Measurements from ENCODE around the gene STK33.

STK33 gene

DNA sequence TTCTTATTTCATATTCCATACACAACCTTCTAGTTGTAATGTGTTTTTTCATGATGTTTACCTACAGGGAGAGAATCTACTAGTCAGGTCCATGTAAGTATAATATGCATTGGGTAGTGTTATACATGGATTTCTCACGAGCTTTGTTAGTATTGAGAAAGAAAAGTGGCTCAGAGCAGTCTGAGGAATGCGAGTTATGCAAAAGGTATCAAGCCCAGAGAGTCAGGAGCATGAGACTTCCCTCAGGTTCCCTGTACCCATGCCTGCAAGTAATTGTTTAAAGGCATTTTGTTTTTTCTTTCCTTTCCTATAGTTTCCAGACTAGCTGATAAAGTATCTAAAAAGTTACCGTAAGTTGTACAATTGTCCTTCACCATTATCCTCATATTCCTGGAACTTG, 66.1 kb downstream of the STK33 start:
- TF ChIP-seq EZH2 (optimal IDR thresholded peaks at IDR 0.05; ENCODE audit: low read depth, low read length) (no peak), EZH2phosphoT487 (IDR thresholded peaks at IDR 0.05; ENCODE audit: low read length) (no peak)
- TF ChIP-seq, protein P1, sequence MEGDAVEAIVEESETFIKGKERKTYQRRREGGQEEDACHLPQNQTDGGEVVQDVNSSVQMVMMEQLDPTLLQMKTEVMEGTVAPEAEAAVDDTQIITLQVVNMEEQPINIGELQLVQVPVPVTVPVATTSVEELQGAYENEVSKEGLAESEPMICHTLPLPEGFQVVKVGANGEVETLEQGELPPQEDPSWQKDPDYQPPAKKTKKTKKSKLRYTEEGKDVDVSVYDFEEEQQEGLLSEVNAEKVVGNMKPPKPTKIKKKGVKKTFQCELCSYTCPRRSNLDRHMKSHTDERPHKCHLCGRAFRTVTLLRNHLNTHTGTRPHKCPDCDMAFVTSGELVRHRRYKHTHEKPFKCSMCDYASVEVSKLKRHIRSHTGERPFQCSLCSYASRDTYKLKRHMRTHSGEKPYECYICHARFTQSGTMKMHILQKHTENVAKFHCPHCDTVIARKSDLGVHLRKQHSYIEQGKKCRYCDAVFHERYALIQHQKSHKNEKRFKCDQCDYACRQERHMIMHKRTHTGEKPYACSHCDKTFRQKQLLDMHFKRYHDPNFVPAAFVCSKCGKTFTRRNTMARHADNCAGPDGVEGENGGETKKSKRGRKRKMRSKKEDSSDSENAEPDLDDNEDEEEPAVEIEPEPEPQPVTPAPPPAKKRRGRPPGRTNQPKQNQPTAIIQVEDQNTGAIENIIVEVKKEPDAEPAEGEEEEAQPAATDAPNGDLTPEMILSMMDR (IDR thresholded peaks at IDR 0.05; ENCODE audit: low read length) = no peak
- Histone ChIP-seq H3K4me3 (ENCODE audit: low read length) (no peak overlapping the region), H3K27ac (ENCODE audit: low read length) (no peak overlapping the region), H3K4me1 (ENCODE audit: low read length) (peaks cover 15% of the 10 kb centered on the region), H3K36me3 (replicated peaks; ENCODE audit: insufficient read depth, low read length) (no peaks in the 10 kb centered on the region), H2AFZ (ENCODE audit: low read length) (no peak overlapping the region), H3K79me2 (ENCODE audit: low read length) (no peaks in the 10 kb centered on the region), H3K9me2 (replicated peaks; ENCODE audit: insufficient read depth, low read length) (no peaks in the 10 kb centered on the region), H4K20me1 (ENCODE audit: insufficient read depth, low read length) (no peaks in the 10 kb centered on the region), H3K4me2 (ENCODE audit: low read depth, low read length) (no peak overlapping the region), H3K9me3 (replicated peaks; ENCODE audit: insufficient read depth, low read length) (no peaks in the 10 kb centered on the region), H3K27me3 (replicated peaks; ENCODE audit: insufficient read depth, low read length) (no peaks in the 10 kb centered on the region), H3K9ac (ENCODE audit: low read length) (no peak overlapping the region), H3F3A (ENCODE audit: insufficient read depth, low read length) (no peaks in the 10 kb centered on the region)
- no peak for DNase-seq

DNA sequence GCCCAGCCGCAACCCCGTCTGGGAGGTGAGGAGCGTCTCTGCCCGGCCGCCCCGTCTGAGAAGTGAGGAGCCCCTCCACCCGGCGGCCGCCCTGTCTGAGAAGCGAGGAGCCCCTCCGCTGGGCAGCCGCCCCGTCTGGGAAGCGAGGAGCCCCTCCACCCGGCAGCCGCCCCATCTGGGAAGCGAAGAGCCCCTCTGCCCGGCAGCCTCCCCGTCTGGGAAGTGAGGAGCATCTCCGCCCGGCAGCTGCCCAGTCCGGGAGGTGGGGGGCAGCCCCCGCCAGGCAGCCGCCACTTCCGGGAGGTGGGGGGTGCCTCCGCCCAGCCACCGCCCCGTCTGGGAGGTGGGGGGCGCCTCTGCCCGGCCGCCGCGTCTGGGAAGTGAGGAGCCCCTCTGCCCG, 70.6 kb downstream of the STK33 start:
- H3K9me2 ChIP-seq (replicated peaks; ENCODE audit: insufficient read depth, low read length) = no peaks in the 10 kb centered on the region
- no peak overlapping the region for H3K4me2 ChIP-seq (ENCODE audit: low read depth, low read length)
- H3K4me3 ChIP-seq (ENCODE audit: low read length) = no peak overlapping the region
- H3F3A ChIP-seq (ENCODE audit: insufficient read depth, low read length) = no peaks in the 10 kb centered on the region
- H3K27ac ChIP-seq (ENCODE audit: low read length) = no peak overlapping the region
- TF ChIP-seq, protein P1 (IDR thresholded peaks at IDR 0.05; ENCODE audit: low read length) = no peak
- no peak for TF ChIP-seq EZH2 (optimal IDR thresholded peaks at IDR 0.05; ENCODE audit: low read depth, low read length)
- no peaks in the 10 kb centered on the region for H3K79me2 ChIP-seq (ENCODE audit: low read length)
- no peaks in the 10 kb centered on the region for H4K20me1 ChIP-seq (ENCODE audit: insufficient read depth, low read length)
- H3K36me3 ChIP-seq (replicated peaks; ENCODE audit: insufficient read depth, low read length) = no peaks in the 10 kb centered on the region
- H3K4me1 ChIP-seq (ENCODE audit: low read length) = no peaks in the 10 kb centered on the region
- no peak for DNase-seq
- no peak overlapping the region for H3K9ac ChIP-seq (ENCODE audit: low read length)
- H3K27me3 ChIP-seq (replicated peaks; ENCODE audit: insufficient read depth, low read length) = no peaks in the 10 kb centered on the region
- no peaks in the 10 kb centered on the region for H3K9me3 ChIP-seq (replicated peaks; ENCODE audit: insufficient read depth, low read length)
- no peak overlapping the region for H2AFZ ChIP-seq (ENCODE audit: low read length)

DNA sequence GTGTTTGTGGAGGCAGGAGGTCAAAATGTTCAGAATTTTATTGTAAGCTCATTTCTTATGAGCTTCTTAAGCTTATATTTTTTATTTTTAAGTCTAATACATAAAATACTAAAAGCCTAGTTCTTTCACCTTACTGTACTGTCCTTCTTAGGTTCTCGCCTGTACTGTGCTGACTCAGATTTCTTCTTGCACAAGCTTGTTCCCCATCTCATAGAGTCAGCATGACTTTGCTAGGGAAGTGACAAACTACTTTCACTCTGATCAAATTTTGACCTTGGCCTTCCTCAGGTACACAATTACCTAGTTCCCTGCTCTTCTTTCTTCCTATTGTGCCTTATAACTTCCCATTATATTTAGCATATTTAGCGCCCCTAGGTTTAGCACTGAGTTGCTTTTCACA, 81.5 kb downstream of the STK33 start:
- no peaks in the 10 kb centered on the region for H3K36me3 ChIP-seq (replicated peaks; ENCODE audit: insufficient read depth, low read length)
- no peaks in the 10 kb centered on the region for H3K4me1 ChIP-seq (ENCODE audit: low read length)
- TF ChIP-seq EZH2 (optimal IDR thresholded peaks at IDR 0.05; ENCODE audit: low read depth, low read length) (no peak), EZH2phosphoT487 (IDR thresholded peaks at IDR 0.05; ENCODE audit: low read length) (no peak)
- TF ChIP-seq, protein P1 (IDR thresholded peaks at IDR 0.05; ENCODE audit: low read length) = no peak
- no peaks in the 10 kb centered on the region; the same call in 1 of the 2 replicates for H3K9me2 ChIP-seq (replicated peaks; ENCODE audit: insufficient read depth, low read length)
- H4K20me1 ChIP-seq (ENCODE audit: insufficient read depth, low read length) = no peaks in the 10 kb centered on the region
- no peak overlapping the region for H2AFZ ChIP-seq (ENCODE audit: low read length)
- H3K9me3 ChIP-seq (replicated peaks; ENCODE audit: insufficient read depth, low read length) = no peaks in the 10 kb centered on the region
- H3K79me2 ChIP-seq (ENCODE audit: low read length) = peaks cover 11% of the 10 kb centered on the region; the same call in 1 of the 2 replicates
- H3K4me3 ChIP-seq (ENCODE audit: low read length) = no peak overlapping the region
- no peaks in the 10 kb centered on the region for H3F3A ChIP-seq (ENCODE audit: insufficient read depth, low read length)
- H3K4me2 ChIP-seq (ENCODE audit: low read depth, low read length) = no peak overlapping the region
- no peak overlapping the region for H3K27ac ChIP-seq (ENCODE audit: low read length)
- H3K9ac ChIP-seq (ENCODE audit: low read length) = no peak overlapping the region
- H3K27me3 ChIP-seq (replicated peaks; ENCODE audit: insufficient read depth, low read length) = no peaks in the 10 kb centered on the region
- no peak for DNase-seq
